Tibial artery (tissue), 4 donors: ENCODE data around the gene TIMD4.

Source experiments
- DNase-seq, 2 donors: peaks; one replicate each; pipeline ENCODE4 v3.0.0-alpha.2; 2019
- H3K27ac ChIP-seq, 2 donors: fragments of 200-600 bp; sonication (generic) in 1 of 2; 1 replicate in 1 of 2; 2 replicates in 1 of 2; pipeline ENCODE4 v1.5.1; 2018 to 2019; ENCODE audit warnings: mild to moderate bottlenecking in 1 of 2
- H3K27me3 ChIP-seq, 2 donors: fragments of 200-600 bp; sonication (generic) in 1 of 2; one replicate each; pipeline versions ENCODE4 v1.5.1 to v1.6.0; 2016 to 2019
- H3K36me3 ChIP-seq, 3 donors: fragments of 200-600 bp; sonication (generic) in 2 of 3; one replicate each; pipeline ENCODE4 v1.5.1; 2016 to 2019; ENCODE audit warnings: mild to moderate bottlenecking in 2 of 3
- H3K4me1 ChIP-seq, 4 donors: fragments of 200-600 bp; sonication (generic) in 2 of 4; 1 replicate in 3 of 4; 2 replicates in 1 of 4; pipeline ENCODE4 v1.5.1; 2016 to 2019
- H3K4me3 ChIP-seq, 2 donors: fragments of 200-600 bp; sonication (generic) in 1 of 2; 1 replicate in 1 of 2; 2 replicates in 1 of 2; pipeline ENCODE4 v1.5.1; 2018 to 2019; ENCODE audit warnings: mild to moderate bottlenecking in 2 of 2
- H3K9me3 ChIP-seq, 3 donors: fragments of 200-600 bp; sonication (generic) in 1 of 3; one replicate each; pipeline ENCODE4 v1.5.1; 2016 to 2019
- CTCF ChIP-seq, 2 experiments: fragments of 200-600 bp in 1 of 2; fragments of 450-650 bp in 1 of 2; IDR thresholded peaks; one replicate each; pipeline ENCODE4 v1.5.1; 2017 to 2019; ENCODE audit warnings: antibody characterized with exemption in 2 of 2, mild to moderate bottlenecking in 1 of 2, moderate library complexity in 1 of 2
- intact Hi-C: fragments of 100-400 bp; cut with DNase I; formaldehyde crosslinking; loops from one replicate; pipeline ENCODE4 v1.15.0; 2023; ENCODE audit warnings: low total_unique reads

The TIMD4 gene

GRCh38 chr5:156920861-156921431, 42.1 kb downstream of the TIMD4 start:
- Histone ChIP-seq H3K4me3 (no peak overlapping the region), H3K27me3 (no peaks in the 10 kb centered on the region), H3K4me1 (no peaks in the 10 kb centered on the region), H3K9me3 (no peaks in the 10 kb centered on the region), H3K27ac (no peak overlapping the region), H3K36me3 (no peaks in the 10 kb centered on the region)
- no peak for TF ChIP-seq CTCF (IDR thresholded peaks at IDR 0.05)
- intact Hi-C loops, result no loop called here
- no peak for DNase-seq

GRCh38 chr5:156920042-156920860, 42.8 kb downstream of the TIMD4 start:
- H3K27me3 ChIP-seq, result no peaks in the 10 kb centered on the region
- intact Hi-C loops, result no loop called here
- H3K27ac ChIP-seq, result no peak overlapping the region
- H3K4me1 ChIP-seq, result no peaks in the 10 kb centered on the region
- TF ChIP-seq CTCF (IDR thresholded peaks at IDR 0.05), result no peak
- no peak overlapping the region for H3K4me3 ChIP-seq
- no peaks in the 10 kb centered on the region for H3K9me3 ChIP-seq
- no peak for DNase-seq
- H3K36me3 ChIP-seq, result no peaks in the 10 kb centered on the region

- H3K36me3 ChIP-seq, result no peaks in the 10 kb centered on the region
Measured at GRCh38 chr5:156918311-156918845, 44.6 kb downstream of the TIMD4 start.

GRCh38 chr5:156914371-156914737, 48.7 kb downstream of the TIMD4 start:
- no peak for TF ChIP-seq CTCF (IDR thresholded peaks at IDR 0.05)
- DNase-seq, result no peak
- no peaks in the 10 kb centered on the region for H3K36me3 ChIP-seq
- no peaks in the 10 kb centered on the region for H3K9me3 ChIP-seq
- H3K27ac ChIP-seq, result no peak overlapping the region
- H3K4me3 ChIP-seq, result no peak overlapping the region
- intact Hi-C loops, result no loop called here
- H3K27me3 ChIP-seq, result no peaks in the 10 kb centered on the region
- no peaks in the 10 kb centered on the region for H3K4me1 ChIP-seq

More at GRCh38 chr5:156918311-156918845, 44.6 kb downstream of the TIMD4 start:
- intact Hi-C loops, result no loop called here
- no peak for DNase-seq
- Histone ChIP-seq H3K4me3 (no peak overlapping the region), H3K27ac (no peak overlapping the region), H3K4me1 (no peaks in the 10 kb centered on the region), H3K27me3 (no peaks in the 10 kb centered on the region), H3K9me3 (no peaks in the 10 kb centered on the region)
- no peak for TF ChIP-seq CTCF (IDR thresholded peaks at IDR 0.05)

- Histone ChIP-seq H3K36me3 (no peaks in the 10 kb centered on the region), H3K9me3 (no peaks in the 10 kb centered on the region), H3K4me3 (no peak overlapping the region), H3K27ac (no peak overlapping the region), H3K27me3 (no peaks in the 10 kb centered on the region), H3K4me1 (no peaks in the 10 kb centered on the region)
- no peak for DNase-seq
- intact Hi-C loops, result no loop called here
- no peak for TF ChIP-seq CTCF (IDR thresholded peaks at IDR 0.05)
Measured at GRCh38 chr5:156913719-156914370, 49.2 kb downstream of the TIMD4 start.
